GM23248 (cell line): ENCODE results near the gene TRAK1.

Experiments used
- EZH2 ChIP-seq: fragments of 200-600 bp; sonication (generic); IDR thresholded peaks from 2 replicates; pipeline ENCODE4 v1.6.1; 2018; ENCODE audit warnings: antibody characterized with exemption, mild to moderate bottlenecking; ENCODE audit not compliant: insufficient read depth, poor library complexity, severe bottlenecking
- EZH2phosphoT487 ChIP-seq: fragments of 200-600 bp; sonication (generic); IDR thresholded peaks from 2 replicates; pipeline ENCODE4 v1.6.1; 2018; ENCODE audit warnings: antibody characterized with exemption, moderate library complexity, mild to moderate bottlenecking, low read depth; ENCODE audit not compliant: insufficient read depth

- TF ChIP-seq EZH2 (no peak), EZH2phosphoT487 (no peak)
These were observed 85.3 kb downstream of the TRAK1 start for GRCh38 chr3:42176242-42177034.
